IPS-18c (cell line): Measurements from ENCODE around the gene RGS5.

ENCODE experiments used
- H3K4me3 ChIP-seq: 2 replicates; pipeline ENCODE4 v1.7.0; 2013; ENCODE audit warnings: low read depth, mild to moderate bottlenecking, low read length, moderate library complexity; ENCODE audit not compliant: insufficient read depth
- H3K9me3 ChIP-seq: one replicate; pipeline ENCODE4 v1.6.1; 2013; ENCODE audit warnings: mild to moderate bottlenecking, low read length, moderate library complexity; ENCODE audit not compliant: control insufficient read depth, insufficient read depth

Gene RGS5

DNA sequence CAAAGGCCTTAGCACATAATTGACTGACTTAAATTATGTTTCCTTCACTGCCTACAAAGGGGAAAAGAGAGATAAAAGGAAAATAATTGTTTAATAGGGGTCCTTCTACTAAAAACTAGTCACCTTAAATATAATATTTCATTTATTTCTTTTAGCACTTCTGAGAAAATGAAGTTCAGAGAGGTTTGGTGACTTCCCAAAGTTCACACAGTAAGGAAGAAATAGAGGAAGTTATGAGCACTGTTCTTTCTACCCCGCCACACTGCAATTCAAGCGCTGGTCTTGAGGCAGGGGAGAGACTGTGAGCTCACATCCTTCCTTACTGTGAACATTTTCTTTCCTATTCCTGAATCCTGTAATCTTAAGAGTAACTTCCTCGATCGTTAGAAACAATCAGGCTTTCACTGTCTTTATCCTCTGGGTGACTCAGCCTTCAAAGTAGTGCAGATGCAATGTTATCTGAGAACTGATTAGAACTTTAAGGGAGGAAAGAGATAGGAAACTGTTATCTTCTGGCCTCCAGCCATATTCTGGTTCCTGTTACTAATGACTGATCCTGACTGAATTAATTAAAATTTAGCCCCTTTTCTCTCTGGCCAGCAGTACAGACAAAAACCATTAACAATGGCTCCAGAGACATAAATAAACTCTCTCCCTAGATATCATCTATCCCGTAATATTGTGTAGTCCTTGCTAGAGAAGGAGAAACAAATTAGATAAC, 6.8 kb downstream of the RGS5 start:
- H3K4me3 ChIP-seq: no peak overlapping the region
- peaks cover 2% of the 10 kb centered on the region for H3K9me3 ChIP-seq

DNA sequence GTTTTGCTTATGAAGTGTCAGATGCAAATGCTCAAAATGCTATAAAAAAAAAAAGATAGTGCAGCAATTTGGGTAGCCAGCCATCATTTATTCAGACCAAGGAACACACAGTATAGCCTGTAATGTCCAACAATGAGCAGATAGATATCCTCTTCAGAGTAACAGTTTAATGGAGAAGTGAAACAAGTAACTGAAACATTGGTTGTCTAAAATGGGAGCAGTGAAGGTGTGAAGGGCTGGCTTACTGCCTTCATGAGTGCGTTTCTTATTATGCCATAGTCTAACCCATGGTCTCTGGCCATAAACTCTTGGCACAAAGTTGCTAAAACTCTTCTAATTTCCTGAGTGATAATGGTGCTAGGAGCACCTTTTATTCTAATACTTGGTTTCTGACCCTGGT, 11.4 kb downstream of the RGS5 start:
- H3K9me3 ChIP-seq: peaks cover 2% of the 10 kb centered on the region
- H3K4me3 ChIP-seq: no peak overlapping the region

GRCh38 chr1:163188947-163189346, 13.8 kb downstream of the RGS5 start:
- peaks cover 2% of the 10 kb centered on the region for H3K9me3 ChIP-seq
- no peak overlapping the region for H3K4me3 ChIP-seq

- H3K4me3 ChIP-seq: no peak overlapping the region
- peaks cover 2% of the 10 kb centered on the region for H3K9me3 ChIP-seq
Observed at GRCh38 chr1:163187849-163188248, 14.9 kb downstream of the RGS5 start.

DNA sequence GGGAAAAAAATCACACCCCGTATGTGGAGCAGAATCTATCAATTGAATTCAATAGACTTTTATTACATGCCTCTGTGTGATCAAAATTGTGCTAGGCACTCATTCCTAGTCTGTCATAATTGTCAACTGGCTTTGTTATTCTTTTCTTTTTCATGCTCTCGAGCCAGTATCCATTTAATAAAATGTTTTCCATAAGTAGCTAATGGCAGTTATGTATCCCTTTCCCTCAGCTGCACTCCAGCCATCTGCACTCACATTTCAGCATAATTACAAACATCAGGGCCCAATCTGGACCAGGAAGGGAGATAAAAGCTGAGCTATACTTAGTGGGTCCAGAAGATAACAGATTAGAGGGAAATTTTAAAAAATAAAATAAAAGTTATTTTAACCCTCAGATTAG, 15.9 kb downstream of the RGS5 start:
- no peak overlapping the region for H3K4me3 ChIP-seq
- H3K9me3 ChIP-seq: peaks cover 2% of the 10 kb centered on the region

DNA sequence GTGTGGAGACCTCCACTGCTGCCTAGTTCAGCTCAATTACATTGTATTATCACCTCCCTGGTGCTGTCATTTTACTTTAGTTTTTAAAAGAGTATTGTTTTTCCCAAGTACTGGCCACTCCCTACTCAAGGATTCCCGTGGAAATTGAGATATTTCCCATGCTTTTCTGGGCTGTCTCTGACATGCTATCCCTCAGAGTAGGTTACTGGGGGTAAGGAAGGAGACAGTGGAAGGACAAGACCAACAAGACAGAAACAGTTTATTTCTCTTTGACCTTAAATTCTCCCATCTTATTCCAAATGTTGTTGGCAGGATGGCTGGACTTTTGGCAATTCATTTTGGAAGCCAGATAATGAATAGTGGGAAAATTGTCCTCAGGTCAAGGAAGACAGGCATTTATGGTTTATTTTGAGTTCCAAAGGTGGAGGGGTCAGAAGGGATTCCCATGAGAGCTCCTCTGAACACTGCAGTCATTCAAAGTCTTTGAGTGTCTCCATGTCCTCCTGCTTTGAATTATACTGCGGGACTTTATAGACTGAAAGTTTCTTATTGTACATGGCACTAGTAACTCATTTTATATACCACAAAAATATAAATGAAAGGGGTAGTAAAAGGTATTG, 20.3 kb downstream of the RGS5 start:
- H3K4me3 ChIP-seq: no peak overlapping the region

GRCh38 chr1:163178628-163179027, 24.1 kb downstream of the RGS5 start:
- no peak overlapping the region for H3K4me3 ChIP-seq

More for the DNA sequence above, 20.3 kb downstream of the RGS5 start:
- H3K9me3 ChIP-seq: no peaks in the 10 kb centered on the region

DNA sequence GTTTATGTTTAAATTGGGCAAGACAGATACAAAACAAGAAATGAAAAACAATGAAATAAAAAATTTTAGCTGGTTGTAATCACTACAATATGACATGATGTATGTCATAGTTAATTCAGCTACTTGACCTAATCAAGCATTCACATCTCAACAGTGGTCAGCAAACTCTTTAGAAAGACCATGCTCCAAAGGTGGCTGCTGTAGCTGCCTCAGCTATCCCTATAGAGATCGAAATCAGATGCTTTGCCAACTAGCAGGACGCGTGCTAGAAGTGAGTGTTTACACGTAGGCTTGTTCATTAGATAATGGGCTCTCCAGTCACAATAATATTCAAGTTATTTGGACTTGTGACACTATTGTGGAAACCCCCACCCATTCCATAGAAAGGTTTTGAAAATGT, 25.9 kb downstream of the RGS5 start:
- Histone ChIP-seq H3K9me3 (no peaks in the 10 kb centered on the region), H3K4me3 (no peak overlapping the region)

More at GRCh38 chr1:163178628-163179027, 24.1 kb downstream of the RGS5 start:
- H3K9me3 ChIP-seq: no peaks in the 10 kb centered on the region

GRCh38 chr1:163174524-163175437, 27.9 kb downstream of the RGS5 start:
- Histone ChIP-seq H3K4me3 (no peak overlapping the region), H3K9me3 (no peaks in the 10 kb centered on the region)

DNA sequence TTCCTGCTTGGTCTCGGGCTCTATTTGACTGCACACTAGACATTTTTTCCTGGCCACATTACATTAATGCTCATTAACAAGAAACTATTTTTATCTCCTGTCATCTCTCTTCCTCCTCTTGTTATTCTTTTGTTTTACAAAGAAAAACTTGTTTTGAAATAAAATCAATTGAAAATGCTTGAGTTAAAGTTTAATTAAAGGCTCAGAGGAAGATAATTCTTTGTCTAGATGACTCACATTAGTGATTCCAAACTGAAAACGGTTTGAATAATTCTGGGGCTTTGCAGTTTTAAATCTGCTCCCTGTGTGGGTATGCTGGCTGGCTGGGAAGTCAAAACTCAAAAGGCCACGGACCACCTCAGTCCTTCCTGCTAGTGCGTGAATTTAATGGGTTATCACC, 29.6 kb downstream of the RGS5 start:
- H3K9me3 ChIP-seq: no peaks in the 10 kb centered on the region
- H3K4me3 ChIP-seq: no peak overlapping the region

- H3K9me3 ChIP-seq: no peaks in the 10 kb centered on the region
- H3K4me3 ChIP-seq: no peak overlapping the region
Observed at GRCh38 chr1:163172596-163172995, 30.1 kb downstream of the RGS5 start.

- H3K4me3 ChIP-seq: no peak overlapping the region
- no peaks in the 10 kb centered on the region for H3K9me3 ChIP-seq
Observed at GRCh38 chr1:163171826-163172225, 30.9 kb downstream of the RGS5 start.

DNA sequence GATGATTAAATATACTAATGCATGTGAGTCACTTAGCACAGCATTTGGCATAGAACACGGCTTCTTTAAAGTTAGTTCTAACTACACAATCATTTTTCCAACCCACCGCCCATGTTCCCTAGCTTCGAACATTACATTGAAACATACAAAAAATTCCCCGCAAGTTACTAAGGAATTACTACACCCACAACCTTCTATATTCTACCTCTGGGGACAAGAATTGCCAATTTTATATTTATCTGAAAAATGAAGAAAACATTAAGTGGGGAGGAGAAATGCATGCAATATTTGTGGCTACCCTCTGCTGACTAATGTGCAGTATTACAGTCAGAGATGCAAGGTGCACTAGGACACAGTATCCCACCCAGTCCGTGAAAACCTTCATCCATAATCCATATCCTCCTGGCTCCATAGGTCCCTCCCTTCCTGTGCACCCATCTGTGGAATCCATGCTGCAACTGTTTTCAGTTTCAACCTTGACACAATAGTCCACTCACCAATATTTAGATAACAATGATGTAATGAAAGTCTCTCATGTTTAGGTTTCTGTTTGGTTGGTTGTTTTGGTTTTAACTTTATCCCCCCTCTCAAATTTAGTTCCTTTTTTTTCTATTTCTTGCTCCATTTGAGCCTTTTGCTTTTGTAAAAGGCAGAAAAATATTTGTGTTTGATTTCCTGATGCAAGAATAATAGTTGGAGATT, 31.6 kb downstream of the RGS5 start:
- Histone ChIP-seq H3K9me3 (no peaks in the 10 kb centered on the region), H3K4me3 (no peak overlapping the region)

- no peaks in the 10 kb centered on the region for H3K9me3 ChIP-seq
- H3K4me3 ChIP-seq: no peak overlapping the region
Observed at GRCh38 chr1:163170331-163170730, 32.4 kb downstream of the RGS5 start.

- H3K4me3 ChIP-seq: no peak overlapping the region
Observed at GRCh38 chr1:163169553-163169952, 33.2 kb downstream of the RGS5 start.

DNA sequence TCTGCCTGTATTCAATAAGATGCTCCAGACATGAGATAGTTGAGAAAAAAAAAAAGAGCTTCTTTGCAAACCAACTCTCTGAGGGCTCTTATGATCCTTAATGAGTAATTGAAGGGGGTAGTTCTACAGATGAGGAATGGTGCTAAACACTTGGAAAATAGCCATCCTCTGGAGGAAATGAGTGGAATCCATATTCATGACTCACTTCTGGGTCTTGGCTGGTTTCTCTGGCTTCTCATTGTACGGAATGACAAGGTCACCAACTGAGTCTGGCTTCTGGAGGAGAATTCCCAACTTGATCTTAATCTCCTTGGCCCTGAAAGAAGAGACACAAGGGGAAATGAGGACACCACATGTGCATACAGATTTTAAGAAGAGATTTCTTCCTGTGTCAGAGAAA, 34.7 kb downstream of the RGS5 start:
- H3K4me3 ChIP-seq: no peak overlapping the region
- no peaks in the 10 kb centered on the region for H3K9me3 ChIP-seq

More at GRCh38 chr1:163169553-163169952, 33.2 kb downstream of the RGS5 start:
- no peaks in the 10 kb centered on the region for H3K9me3 ChIP-seq

DNA sequence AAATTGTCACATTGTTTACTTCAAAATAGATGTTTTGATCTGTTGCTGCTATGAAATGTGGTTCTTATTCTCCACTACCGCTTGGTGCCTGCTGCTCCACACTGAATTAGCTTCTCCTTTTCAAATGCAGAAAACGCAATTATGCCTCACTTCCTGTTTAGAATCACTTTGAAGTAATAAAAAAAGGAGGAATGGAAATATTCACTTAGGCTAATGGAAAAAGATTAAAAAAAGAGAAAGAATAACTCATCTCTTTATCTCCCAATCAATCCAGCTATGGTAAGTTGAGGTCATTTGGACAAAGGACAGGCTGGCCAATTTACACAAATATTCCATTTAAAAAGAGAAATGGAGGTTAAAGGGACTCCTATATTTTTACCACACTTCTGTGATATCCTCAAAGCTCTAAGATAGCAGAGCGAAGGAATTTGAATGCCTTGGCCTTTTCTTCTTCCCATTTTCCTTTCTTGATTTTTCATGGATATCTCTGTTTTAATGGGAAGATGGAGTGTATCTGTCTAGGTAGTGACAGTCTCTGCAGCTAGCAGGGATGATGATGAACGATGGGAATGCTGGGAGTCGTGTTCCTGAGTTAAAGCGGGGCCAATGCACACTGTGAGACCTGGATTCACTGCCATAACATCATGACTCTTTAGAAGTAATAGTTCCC, 35.7 kb downstream of the RGS5 start:
- Histone ChIP-seq H3K9me3 (no peaks in the 10 kb centered on the region), H3K4me3 (no peak overlapping the region)
